Measurements from ENCODE around the gene KPTN.

The KPTN gene

GRCh38 chr19:47483800-47484690 is at the start of gene KPTN:
KPTN (minus strand) TSS chr19:47484219; CDS start chr19:47484160, 59 bp downstream.
- DNase-seq (ENCODE audit: low spot score), result peak; percentile 96
- peak; percentile 94 for TF ChIP-seq CTCF (IDR thresholded peaks at IDR 0.05; ENCODE audit: extremely low read depth, missing control alignments)

GRCh38 chr19:47531640-47532387 is 47.8 kb upstream of the KPTN start:
- no peak for DNase-seq (ENCODE audit: low spot score)

GRCh38 chr19:47529018-47529742 is 45.2 kb upstream of the KPTN start:
- DNase-seq (ENCODE audit: low spot score), result no peak
- TF ChIP-seq CTCF (IDR thresholded peaks at IDR 0.05; ENCODE audit: extremely low read depth, missing control alignments), result no peak

More at GRCh38 chr19:47531640-47532387, 47.8 kb upstream of the KPTN start:
- no peak for TF ChIP-seq CTCF (IDR thresholded peaks at IDR 0.05; ENCODE audit: extremely low read depth, missing control alignments)

GRCh38 chr19:47526798-47527197 is 42.8 kb upstream of the KPTN start:
- no peak for DNase-seq (ENCODE audit: low spot score)
- no peak for TF ChIP-seq CTCF (IDR thresholded peaks at IDR 0.05; ENCODE audit: extremely low read depth, missing control alignments)

- DNase-seq (ENCODE audit: low spot score), result no peak
- no peak for TF ChIP-seq CTCF (IDR thresholded peaks at IDR 0.05; ENCODE audit: extremely low read depth, missing control alignments)
Observed at GRCh38 chr19:47523473-47523872, 39.5 kb upstream of the KPTN start.

GRCh38 chr19:47521473-47522180 is 37.6 kb upstream of the KPTN start:
- DNase-seq (ENCODE audit: low spot score), result no peak
- no peak for TF ChIP-seq CTCF (IDR thresholded peaks at IDR 0.05; ENCODE audit: extremely low read depth, missing control alignments)

Measured in GM20000 (cell line).